Left kidney (tissue), 1 donor: ENCODE measurements around the gene PRRT1. TPM values are rescaled to one million over a fixed set of nuclear protein-coding genes. Genes with fewer than 3 reads are reported as not detected.

Experiments used
- polyA plus RNA-seq: library from polyadenylated mRNA; unstranded; fragments of 120-200 nt; gene quantifications from one replicate; pipeline ENCODE4 v1.2.1, GENCODE V29; 2013; ENCODE audit not compliant: insufficient read length

The PRRT1 gene
- polyA plus RNA-seq, 1 donor = 2.7 TPM

Other genes with a start within 250 kb of the PRRT1 start
- gene ZBTB12, start 249.9 kb downstream of the PRRT1 start, polyA plus RNA-seq = 23.1 TPM
- 3.9 TPM for gene C2, start 224.2 kb downstream of the PRRT1 start, polyA plus RNA-seq
- 10.7 TPM for gene CFB, start 205.8 kb downstream of the PRRT1 start, polyA plus RNA-seq
- 89.9 TPM for gene NELFE, start 193.0 kb downstream of the PRRT1 start, polyA plus RNA-seq
- gene SKIC2, start 192.8 kb downstream of the PRRT1 start, polyA plus RNA-seq = 60.8 TPM
- 29.4 TPM for gene DXO, start 179.8 kb downstream of the PRRT1 start, polyA plus RNA-seq
- gene C4A, start 169.9 kb downstream of the PRRT1 start, polyA plus RNA-seq = 17.0 TPM
- 22.3 TPM for gene C4B, start 137.1 kb downstream of the PRRT1 start, polyA plus RNA-seq
- gene CYP21A2, start 113.5 kb downstream of the PRRT1 start, polyA plus RNA-seq = 0.55 TPM
- 4.7 TPM for gene TNXB, start 42.6 kb downstream of the PRRT1 start, polyA plus RNA-seq
- 94.3 TPM for gene ATF6B, start 23.7 kb downstream of the PRRT1 start, polyA plus RNA-seq
- gene FKBPL, start 21.7 kb downstream of the PRRT1 start, polyA plus RNA-seq = 7.5 TPM
- 40.9 TPM for gene PPT2, start 2.2 kb upstream of the PRRT1 start, polyA plus RNA-seq
- 30.3 TPM for gene EGFL8, start 12.7 kb upstream of the PRRT1 start, polyA plus RNA-seq
- gene AGPAT1, start 24.1 kb upstream of the PRRT1 start, polyA plus RNA-seq = 94.6 TPM
- gene RNF5, start 26.5 kb upstream of the PRRT1 start, polyA plus RNA-seq = 90.5 TPM
- 28.0 TPM for gene AGER, start 32.3 kb upstream of the PRRT1 start, polyA plus RNA-seq
- 190 TPM for gene PBX2, start 38.3 kb upstream of the PRRT1 start, polyA plus RNA-seq
- gene GPSM3, start 40.7 kb upstream of the PRRT1 start, polyA plus RNA-seq = 10.2 TPM
- gene NOTCH4, start 72.1 kb upstream of the PRRT1 start, polyA plus RNA-seq = 15.6 TPM
- gene TSBP1, start 220.0 kb upstream of the PRRT1 start, polyA plus RNA-seq = 0.27 TPM